Vagina (tissue), 2 donors: ENCODE data around the gene GLT8D2.

ENCODE experiments used
- POLR2A ChIP-seq, 2 donors: fragments of 450-650 bp; IDR thresholded peaks; one replicate each; pipeline ENCODE4 v1.6.1; 2017; ENCODE audit warnings: antibody characterized with exemption in 2 of 2, mild to moderate bottlenecking in 2 of 2, moderate library complexity in 2 of 2
- POLR2AphosphoS5 ChIP-seq, 2 donors: sonication (generic); formaldehyde crosslinking; IDR thresholded peaks; one replicate each; pipeline ENCODE4 v1.9.0; 2017; ENCODE audit warnings: antibody characterized with exemption in 2 of 2, mild to moderate bottlenecking in 2 of 2, low read depth in 1 of 2; ENCODE audit not compliant: insufficient read depth in 1 of 2
- TF ChIP-seq, protein P1 (sequence below), 3 experiments: fragments of 450-650 bp in 2 of 3; fragments of 200-600 bp in 1 of 3; sonication (generic) in 1 of 3; IDR thresholded peaks; one replicate each; pipeline ENCODE4 v1.5.1; 2017 to 2019; ENCODE audit warnings: antibody characterized with exemption in 3 of 3, mild to moderate bottlenecking in 2 of 3, moderate library complexity in 2 of 3

DNA sequence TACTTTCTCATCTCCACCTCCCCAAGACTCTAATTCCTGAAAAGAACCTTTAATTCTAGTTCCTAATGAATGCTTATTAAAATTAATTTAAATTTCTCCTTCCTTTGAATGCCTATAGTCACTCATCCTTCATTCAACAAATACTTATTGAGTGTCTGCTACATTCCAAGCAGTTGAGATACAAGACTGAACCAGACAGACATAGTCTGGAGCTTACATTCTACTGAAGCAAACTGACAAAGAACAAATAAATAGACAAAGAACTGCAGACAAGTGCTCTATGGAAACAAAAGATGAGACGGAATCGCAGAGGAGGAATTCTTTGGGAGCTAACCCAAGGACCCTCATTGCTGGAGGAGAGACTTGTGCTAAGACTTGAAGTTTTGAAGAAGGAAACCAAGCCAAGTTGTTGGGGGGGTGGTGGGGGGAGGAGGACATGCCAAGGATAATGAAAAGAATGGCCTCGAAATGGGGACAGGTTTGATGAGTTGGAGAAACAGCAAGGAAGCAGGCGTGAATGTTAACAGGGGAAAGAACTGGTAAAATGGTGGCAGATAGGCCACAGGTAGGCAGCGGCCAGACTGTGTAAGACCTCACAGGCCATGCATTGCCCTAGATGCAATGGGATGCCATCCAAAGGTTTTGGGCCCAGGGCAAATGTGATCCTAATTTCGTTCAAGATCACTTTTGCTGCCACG lies 94.0 kb downstream of the GLT8D2 start:
- no peak for TF ChIP-seq POLR2A (IDR thresholded peaks at IDR 0.05)
- TF ChIP-seq, protein P1, sequence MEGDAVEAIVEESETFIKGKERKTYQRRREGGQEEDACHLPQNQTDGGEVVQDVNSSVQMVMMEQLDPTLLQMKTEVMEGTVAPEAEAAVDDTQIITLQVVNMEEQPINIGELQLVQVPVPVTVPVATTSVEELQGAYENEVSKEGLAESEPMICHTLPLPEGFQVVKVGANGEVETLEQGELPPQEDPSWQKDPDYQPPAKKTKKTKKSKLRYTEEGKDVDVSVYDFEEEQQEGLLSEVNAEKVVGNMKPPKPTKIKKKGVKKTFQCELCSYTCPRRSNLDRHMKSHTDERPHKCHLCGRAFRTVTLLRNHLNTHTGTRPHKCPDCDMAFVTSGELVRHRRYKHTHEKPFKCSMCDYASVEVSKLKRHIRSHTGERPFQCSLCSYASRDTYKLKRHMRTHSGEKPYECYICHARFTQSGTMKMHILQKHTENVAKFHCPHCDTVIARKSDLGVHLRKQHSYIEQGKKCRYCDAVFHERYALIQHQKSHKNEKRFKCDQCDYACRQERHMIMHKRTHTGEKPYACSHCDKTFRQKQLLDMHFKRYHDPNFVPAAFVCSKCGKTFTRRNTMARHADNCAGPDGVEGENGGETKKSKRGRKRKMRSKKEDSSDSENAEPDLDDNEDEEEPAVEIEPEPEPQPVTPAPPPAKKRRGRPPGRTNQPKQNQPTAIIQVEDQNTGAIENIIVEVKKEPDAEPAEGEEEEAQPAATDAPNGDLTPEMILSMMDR (IDR thresholded peaks at IDR 0.05): no peak
- TF ChIP-seq POLR2AphosphoS5 (IDR thresholded peaks at IDR 0.05; ENCODE audit: insufficient read depth in 1 of 2, low read depth in 1 of 2): no peak
